NCI-H2107 treated with DMSO at 0.1 percent for 48 hours (cell line): ENCODE results near the gene GPR162.

Experiments used
- DNase-seq: peaks from one replicate; lab custom pipeline; 2025; ENCODE audit not compliant: unreplicated experiment; lab: John Stamatoyannopoulos, UW

Gene GPR162

DNA sequence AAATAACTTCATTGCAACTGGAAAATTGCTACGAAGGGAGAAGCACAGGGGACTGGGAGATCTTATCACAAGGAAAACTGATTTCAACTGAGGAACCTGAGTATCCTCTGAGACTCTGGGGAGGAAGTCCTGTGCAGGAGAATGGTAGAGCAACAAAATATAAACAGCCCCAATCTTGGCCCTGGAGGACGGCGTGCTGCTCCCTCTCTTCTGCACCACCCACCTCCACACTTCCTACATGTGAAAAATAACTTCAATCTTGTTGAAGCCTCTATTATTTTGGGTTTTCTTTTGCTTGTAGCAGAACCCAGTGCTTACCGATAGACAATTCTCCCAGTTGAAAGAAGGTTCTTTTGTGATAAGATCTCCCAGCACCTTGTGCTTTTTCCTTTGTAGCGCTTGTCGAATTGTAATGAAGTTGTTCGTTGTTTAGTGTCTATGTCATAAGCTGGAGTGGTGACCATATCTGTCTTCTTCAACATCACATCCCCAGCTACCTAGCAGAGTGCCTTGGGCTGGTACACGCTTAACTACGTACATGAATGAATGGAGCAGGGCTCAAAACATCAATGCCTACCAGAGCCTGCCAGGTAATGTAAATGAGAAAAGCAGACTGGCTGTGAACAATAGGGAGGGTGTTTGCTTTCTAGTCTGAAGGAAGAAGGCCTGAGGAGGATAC lies 35.1 kb upstream of the GPR162 start:
- no peak for DNase-seq

GRCh38 chr12:6787309-6787708 lies 34.3 kb upstream of the GPR162 start:
- DNase-seq = no peak

- DNase-seq = no peak
These were observed 32.4 kb upstream of the GPR162 start, which contains the start of gene CD4 for GRCh38 chr12:6788972-6789924. CD4 (plus strand) TSS chr12:6789528; CDS start chr12:6800139, 10,611 bp downstream.

DNA sequence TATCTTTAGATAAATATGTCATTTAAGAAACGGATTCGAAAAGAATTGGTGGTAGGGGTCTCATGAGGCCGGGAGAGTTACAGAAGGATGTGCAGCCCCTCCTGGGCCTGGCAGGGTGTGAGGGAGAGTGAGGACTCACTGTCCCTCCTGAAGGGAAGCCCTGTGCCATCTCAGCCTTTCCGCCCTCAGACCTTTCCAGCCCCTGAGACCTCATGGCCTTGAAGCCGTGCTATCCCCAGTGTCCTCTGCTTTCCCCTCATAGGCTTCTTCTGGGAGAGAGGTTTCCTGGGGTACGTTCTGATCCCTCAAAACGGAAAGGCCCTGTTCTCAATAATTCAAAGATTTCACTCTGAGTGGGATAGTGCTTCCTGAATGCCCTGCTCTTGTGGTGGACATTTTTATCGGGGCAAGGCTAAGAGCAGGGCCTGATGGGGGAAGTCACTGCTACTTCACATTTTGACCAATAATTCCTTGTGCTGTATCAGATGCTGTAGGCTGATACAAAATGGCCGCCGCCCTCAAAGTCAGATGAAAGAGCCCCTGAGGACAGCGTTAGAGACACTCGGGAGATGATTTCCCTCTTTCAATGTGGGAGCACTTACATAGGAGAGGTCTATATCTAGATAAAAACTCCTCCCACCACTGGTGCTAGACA lies 31.0 kb upstream of the GPR162 start:
- no peak for DNase-seq

GRCh38 chr12:6791931-6792520 lies 29.6 kb upstream of the GPR162 start:
- no peak for DNase-seq

GRCh38 chr12:6792522-6793201 lies 29.0 kb upstream of the GPR162 start:
- DNase-seq = no peak

DNA sequence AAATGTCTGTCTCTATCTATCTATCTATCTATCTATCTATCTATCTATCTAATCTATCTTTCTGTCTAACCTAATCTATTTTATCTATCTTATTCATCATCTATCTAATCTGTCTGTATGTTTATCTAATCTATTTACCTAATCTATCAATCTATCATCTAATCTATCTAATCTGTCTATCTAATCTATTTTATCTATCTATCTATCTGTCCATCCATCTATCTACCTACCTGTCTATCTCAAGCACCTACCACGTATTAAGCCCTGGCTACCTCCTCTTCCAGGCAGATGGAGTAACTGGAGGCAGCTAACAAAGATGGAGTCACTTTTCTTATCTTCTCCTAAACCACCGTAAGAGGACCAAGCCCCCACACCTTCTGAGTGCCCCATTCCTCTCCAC lies 26.5 kb upstream of the GPR162 start:
- DNase-seq = no peak

- no peak for DNase-seq
These were observed 25.0 kb upstream of the GPR162 start for GRCh38 chr12:6796576-6796975.

GRCh38 chr12:6799147-6799546 lies 22.5 kb upstream of the GPR162 start:
- no peak for DNase-seq

DNA sequence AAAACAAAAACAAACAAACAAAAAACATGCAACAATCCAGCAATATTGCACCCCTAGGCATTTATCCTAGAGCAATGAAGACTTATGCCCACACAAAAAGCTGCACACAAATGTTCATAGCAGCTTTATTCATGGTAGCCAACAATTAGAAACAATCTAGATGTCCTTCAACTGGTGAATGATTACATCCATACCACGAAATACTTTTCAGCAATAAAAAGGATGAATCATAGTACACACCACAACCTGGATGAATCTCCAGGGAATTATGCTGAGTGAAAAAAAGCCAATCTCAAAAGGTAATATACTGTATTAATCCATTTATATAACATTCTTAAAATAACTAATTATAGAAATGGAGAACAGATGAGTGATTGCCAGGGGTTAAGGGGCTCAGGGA lies 14.5 kb upstream of the GPR162 start:
- no peak for DNase-seq

GRCh38 chr12:6809056-6809455 lies 12.6 kb upstream of the GPR162 start:
- no peak for DNase-seq

- no peak for DNase-seq
These were observed 10.9 kb upstream of the GPR162 start for GRCh38 chr12:6810758-6811157.

GRCh38 chr12:6813363-6813762 lies 8.3 kb upstream of the GPR162 start:
- DNase-seq = no peak

DNA sequence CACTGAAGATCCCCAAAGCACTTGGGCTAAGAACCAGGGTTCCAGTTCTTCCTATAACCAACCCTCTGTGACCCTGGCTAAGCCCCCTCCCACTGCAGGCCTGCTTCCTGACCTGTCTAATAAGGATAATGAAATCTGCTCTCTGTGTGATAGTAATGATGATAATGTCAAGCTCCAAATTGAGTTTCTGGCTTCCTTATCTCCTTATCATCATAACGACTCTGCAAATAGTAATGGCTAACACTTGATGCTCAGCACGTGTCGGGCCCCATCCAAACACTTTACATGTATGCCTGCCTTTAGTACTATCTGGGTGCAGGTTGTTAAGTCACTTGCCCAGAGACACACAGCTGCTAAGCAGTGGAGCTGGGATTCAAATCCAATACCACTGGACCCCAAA lies 5.0 kb upstream of the GPR162 start:
- DNase-seq = no peak

DNA sequence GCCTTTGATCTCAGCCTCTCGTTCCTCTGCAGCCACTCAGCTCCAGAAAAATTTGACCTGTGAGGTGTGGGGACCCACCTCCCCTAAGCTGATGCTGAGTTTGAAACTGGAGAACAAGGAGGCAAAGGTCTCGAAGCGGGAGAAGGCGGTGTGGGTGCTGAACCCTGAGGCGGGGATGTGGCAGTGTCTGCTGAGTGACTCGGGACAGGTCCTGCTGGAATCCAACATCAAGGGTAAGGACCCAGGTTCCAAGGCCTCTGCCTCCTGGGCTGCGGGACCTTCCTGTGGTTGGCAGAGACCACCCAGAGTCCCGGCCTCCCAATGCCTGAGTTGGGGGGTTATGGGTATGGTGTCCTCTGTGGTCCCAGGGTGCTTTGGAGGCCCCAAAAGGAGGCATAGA lies 4.5 kb upstream of the GPR162 start:
- no peak for DNase-seq

- DNase-seq = no peak
These were observed 3.9 kb upstream of the GPR162 start for GRCh38 chr12:6817662-6818157.

GRCh38 chr12:6818222-6818621 lies 3.4 kb upstream of the GPR162 start:
- no peak for DNase-seq

- no peak for DNase-seq
These were observed 3.0 kb upstream of the GPR162 start for GRCh38 chr12:6818645-6819044.

DNA sequence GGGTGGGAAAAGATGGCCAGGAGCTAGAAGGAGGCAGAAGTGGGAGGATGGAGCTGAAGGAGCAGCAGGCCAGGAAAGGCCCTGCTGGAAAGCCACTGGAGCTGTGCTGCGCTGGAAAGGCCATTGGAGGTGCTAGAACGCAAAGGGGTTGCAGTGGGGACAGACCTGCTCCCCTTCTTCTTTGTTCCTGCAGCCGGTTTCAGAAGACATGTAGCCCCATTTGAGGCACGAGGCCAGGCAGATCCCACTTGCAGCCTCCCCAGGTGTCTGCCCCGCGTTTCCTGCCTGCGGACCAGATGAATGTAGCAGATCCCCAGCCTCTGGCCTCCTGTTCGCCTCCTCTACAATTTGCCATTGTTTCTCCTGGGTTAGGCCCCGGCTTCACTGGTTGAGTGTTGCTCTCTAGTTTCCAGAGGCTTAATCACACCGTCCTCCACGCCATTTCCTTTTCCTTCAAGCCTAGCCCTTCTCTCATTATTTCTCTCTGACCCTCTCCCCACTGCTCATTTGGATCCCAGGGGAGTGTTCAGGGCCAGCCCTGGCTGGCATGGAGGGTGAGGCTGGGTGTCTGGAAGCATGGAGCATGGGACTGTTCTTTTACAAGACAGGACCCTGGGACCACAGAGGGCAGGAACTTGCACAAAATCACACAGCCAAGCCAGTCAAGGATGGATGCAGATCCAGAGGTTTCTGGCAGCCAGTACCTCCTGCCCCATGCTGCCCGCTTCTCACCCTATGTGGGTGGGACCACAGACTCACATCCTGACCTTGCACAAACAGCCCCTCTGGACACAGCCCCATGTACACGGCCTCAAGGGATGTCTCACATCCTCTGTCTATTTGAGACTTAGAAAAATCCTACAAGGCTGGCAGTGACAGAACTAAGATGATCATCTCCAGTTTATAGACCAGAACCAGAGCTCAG lies 2.3 kb upstream of the GPR162 start:
- DNase-seq = no peak

GRCh38 chr12:6820166-6820565 lies 1.5 kb upstream of the GPR162 start:
- no peak for DNase-seq
